K562 (cell line): ENCODE results near the gene AQP1. TPM values are rescaled to one million over a fixed set of nuclear protein-coding genes. Genes with fewer than 3 reads are reported as not detected.
A peak's percentile ranks its signal among the peaks of the same experiment; 100 is the strongest.

ENCODE experiments used
- ATAC-seq: fragments of 200-7000 bp; cut with Tn5 transposase; 3 replicates; pipeline ENCODE4 v1.9.1; 2020; ENCODE audit warnings: moderate library complexity
- BruUV-seq: library from RNA; stranded (reverse); fragments of 400-500 nt; replicated peaks from 2 replicates; lab custom pipeline; 2021; lab: Mats Ljungman, UMichigan
- CTCF ChIA-PET: fragments of 300-600 bp; formaldehyde crosslinking; extraction: SDS; loops from one replicate; lab custom pipeline; 2021; ENCODE audit warnings: low intra/inter-chr PET ratio; lab: Yijun Ruan, JAX
- POLR2A ChIA-PET: fragments of 300-600, 350-650 bp; sonication (Branson Sonifier 250); formaldehyde crosslinking; extraction: SDS; loops from one replicate; lab custom pipeline; 2021; ENCODE audit warnings: antibody characterized with exemption, inconsistent platforms; lab: Yijun Ruan, JAX
- DNase-seq, 4 experiments: peaks; one replicate each; pipeline versions ENCODE4 v3.0.0 to v3.0.0-alpha.2; 2011 to 2018; ENCODE audit warnings: low spot score in 3 of 4, mixed read lengths in 3 of 4; ENCODE audit errors: extremely low read depth in 1 of 4
- FAIRE-seq: peaks from 2 replicates; lab custom pipeline; 2011; peaks lifted over from hg19 to GRCh38; lab: Jason Lieb, UNC
- H2AFZ ChIP-seq: 2 replicates; pipeline ENCODE4 v1.6.0; 2011; ENCODE audit warnings: low read depth, low read length, control low read depth, inconsistent platforms
- H3K27ac ChIP-seq: fragments of 200-600 bp; 3 replicates; pipeline ENCODE4 v1.8.0; 2011; ENCODE audit warnings: low read depth, mild to moderate bottlenecking, control low read depth, inconsistent platforms, low read length, moderate library complexity, mixed read lengths; ENCODE audit errors: extremely low read depth
- H3K27me3 ChIP-seq, 2 experiments: fragments of 300-600 bp in 1 of 2; 2 replicates in 1 of 2; 3 replicates in 1 of 2; pipeline versions ENCODE4 v1.6.0 to v1.8.0; 2011; ENCODE audit warnings: inconsistent platforms in 2 of 2, low read length in 2 of 2, mild to moderate bottlenecking in 1 of 2, mixed read lengths in 1 of 2, moderate library complexity in 1 of 2; ENCODE audit not compliant: control insufficient read depth in 2 of 2, insufficient read depth in 2 of 2
- H3K36me3 ChIP-seq: fragments of 300-600 bp; 3 replicates; pipeline ENCODE4 v1.8.0; 2011; ENCODE audit warnings: mild to moderate bottlenecking, low read length, inconsistent platforms; ENCODE audit not compliant: control insufficient read depth, insufficient read depth
- H3K4me1 ChIP-seq, 2 experiments: fragments of 200-600 bp in 1 of 2; replicated peaks in 1 of 2; 2 replicates in 1 of 2; 3 replicates in 1 of 2; pipeline versions ENCODE4 v1.5.1 to v1.8.0; 2011; ENCODE audit warnings: inconsistent platforms in 2 of 2, low read length in 2 of 2, mild to moderate bottlenecking in 1 of 2, mixed read lengths in 1 of 2, moderate library complexity in 1 of 2; ENCODE audit not compliant: control insufficient read depth in 2 of 2, insufficient read depth in 2 of 2
- H3K4me2 ChIP-seq: 2 replicates; pipeline ENCODE4 v1.6.1; 2011; ENCODE audit warnings: low read length, control low read depth, inconsistent platforms, mixed read lengths; ENCODE audit not compliant: insufficient read depth
- H3K4me3 ChIP-seq: fragments of 200-600 bp; sonication (generic), shearing (Covaris generic); 2 replicates; pipeline ENCODE4 v1.5.1; 2016; ENCODE audit warnings: control low read depth, inconsistent platforms
- H3K79me2 ChIP-seq: fragments of 200-600 bp; 3 replicates; pipeline ENCODE4 v1.8.0; 2011; ENCODE audit warnings: low read length, inconsistent platforms; ENCODE audit not compliant: control insufficient read depth, insufficient read depth
- H3K9ac ChIP-seq, 2 experiments: 2 replicates each; pipeline versions ENCODE4 v1.6.0 to v1.6.1; 2011; ENCODE audit warnings: low read depth in 2 of 2, low read length in 2 of 2, control low read depth in 1 of 2, inconsistent platforms in 1 of 2, mild to moderate bottlenecking in 1 of 2, mixed read lengths in 1 of 2; ENCODE audit not compliant: insufficient read depth in 1 of 2
- H3K9me1 ChIP-seq: one replicate; pipeline ENCODE4 v1.6.0; 2011; ENCODE audit warnings: inconsistent platforms, mild to moderate bottlenecking, low read length, moderate library complexity; ENCODE audit not compliant: control insufficient read depth, insufficient read depth
- H3K9me3 ChIP-seq: replicated peaks from 2 replicates; pipeline ENCODE4 v1.5.1; 2011; ENCODE audit warnings: low read depth, low read length, inconsistent platforms; ENCODE audit not compliant: control insufficient read depth, insufficient read depth
- H4K20me1 ChIP-seq: replicated peaks from 2 replicates; pipeline ENCODE4 v1.6.1; 2011; ENCODE audit warnings: low read length, inconsistent platforms, mixed read lengths; ENCODE audit not compliant: control insufficient read depth, insufficient read depth
- ETV6 ChIP-seq, 3 experiments: fragments of 150-350 bp in 1 of 3; sonication (generic) in 1 of 3; formaldehyde crosslinking in 1 of 3; IDR thresholded peaks; 2 replicates each; pipeline versions ENCODE4 v1.6.1 to v1.8.0; 2014 to 2022; ENCODE audit warnings: borderline replicate concordance in 2 of 3, low read depth in 2 of 3, antibody characterized with exemption in 1 of 3, low read length in 1 of 3, mild to moderate bottlenecking in 1 of 3, missing genetic modification reagents in 1 of 3
- KLF16 ChIP-seq: IDR thresholded peaks from 2 replicates; pipeline ENCODE4 v1.6.1; 2016; ENCODE audit warnings: antibody characterized with exemption
- RBM25 ChIP-seq: fragments of 200-400 bp; formaldehyde crosslinking; IDR thresholded peaks from 2 replicates; pipeline ENCODE4 v1.6.1; 2018; ENCODE audit warnings: low read length, low read depth, moderate library complexity; ENCODE audit not compliant: severe bottlenecking
- SIRT6 ChIP-seq: IDR thresholded peaks from one replicate; pipeline ENCODE4 v1.6.1; 2012; ENCODE audit warnings: low read depth, mild to moderate bottlenecking, control low read depth, inconsistent platforms, low read length, moderate library complexity
- ZBTB1 ChIP-seq: sonication (generic); formaldehyde crosslinking; IDR thresholded peaks from 2 replicates; pipeline ENCODE4 v1.8.1; 2023; ENCODE audit warnings: missing genetic modification reagents, low read depth, mild to moderate bottlenecking, borderline replicate concordance
- ZNF311 ChIP-seq: fragments of 250-450 bp; sonication (Bioruptor Pico); IDR thresholded peaks from 2 replicates; pipeline ENCODE4 v1.4.0; 2020; ENCODE audit warnings: mild to moderate bottlenecking, moderate library complexity
- ZNF431 ChIP-seq: sonication (generic); formaldehyde crosslinking; IDR thresholded peaks from 2 replicates; pipeline ENCODE4 v1.8.0; 2022; ENCODE audit warnings: mild to moderate bottlenecking, missing genetic modification reagents
- ZNF436 ChIP-seq: fragments of 250-450, 450-650 bp; sonication (Bioruptor Pico); formaldehyde crosslinking; IDR thresholded peaks from 2 replicates; pipeline ENCODE4 v1.7.0; 2020; ENCODE audit warnings: mild to moderate bottlenecking
- WGBS: fragments of 100-300 bp; shearing (Covaris generic); methylation state at CpG from one replicate; pipeline ENCODE4 v1.1.6; 2016; ENCODE audit warnings: low coverage, mixed read lengths; ENCODE audit not compliant: insufficient coverage; ENCODE audit errors: missing lambda C conversion rate; 5-methylcytosine and 5-hydroxymethylcytosine counted together
- in situ Hi-C: fragments of 300-500 bp; cut with MboI; formaldehyde crosslinking; loops from 4 replicates; pipeline ENCODE4 v1.15.0; 2018; ENCODE audit warnings: inconsistent platforms, mixed read lengths
- intact Hi-C: fragments of 100-400 bp; cut with micrococcal nuclease; formaldehyde crosslinking; loops from 2 replicates; pipeline ENCODE4 v1.14.2; 2022
- polyA plus RNA-seq, 8 experiments: library from polyadenylated mRNA; depleted of rRNA in 4 of 8; stranded (reverse) in 5 of 8; unstranded in 3 of 8; fragments of >200 nt; fragmentation: Nextera tagmentation in 2 of 8; fragmentation: Illumina TruSeq in 1 of 8; extraction: Ambion mirVana in 2 of 8; extraction: Trizol in 1 of 8; gene quantifications; 2 replicates each; pipeline versions ENCODE4 v1.2.1 to v1.2.3, GENCODE V29; 2011 to 2014; ENCODE audit warnings: inconsistent platforms in 1 of 8, missing spikeins in 1 of 8
- total RNA-seq, 7 experiments: library from RNA; depleted of rRNA in 6 of 7; stranded (reverse); fragments of >200 nt in 6 of 7; fragmentation: Illumina TruSeq in 2 of 7; extraction: Trizol in 2 of 7; gene quantifications; 2 replicates each; pipeline versions ENCODE4 v1.2.1 to v1.2.3, GENCODE V29; 2011 to 2021; ENCODE audit warnings: low replicate concordance in 1 of 7
- TF ChIP-seq, protein P1 (sequence below): fragments of 200-800 bp; sonication (Bioruptor generic); IDR thresholded peaks from 2 replicates; pipeline ENCODE4 v1.6.1; 2017; ENCODE audit warnings: missing genetic modification characterization, missing compliant biosample characterization
- TF ChIP-seq, protein P2 (sequence below): IDR thresholded peaks from 2 replicates; pipeline ENCODE4 v1.6.1; 2016; ENCODE audit warnings: missing genetic modification characterization, missing compliant biosample characterization
- TF ChIP-seq, protein P3 (sequence below): fragments of 250-450 bp; sonication (Bioruptor Pico); IDR thresholded peaks from 2 replicates; pipeline ENCODE4 v1.5.0; 2021
- TF ChIP-seq, protein P4 (sequence below): IDR thresholded peaks from 3 replicates; pipeline ENCODE4 v1.6.1; 2011; ENCODE audit warnings: borderline replicate concordance, mild to moderate bottlenecking; ENCODE audit not compliant: insufficient read length, insufficient read depth
- TF ChIP-seq, protein P5 (sequence below): fragments of 450-650 bp; IDR thresholded peaks from 2 replicates; pipeline ENCODE4 v1.6.1; 2017; ENCODE audit warnings: antibody characterized with exemption

The AQP1 gene
- total and polyA plus RNA-seq, 9 of the 15 experiments (the other 6 are each of a cell fraction or from before 2014, with no cell fraction given): 0.18 to 12.6 (median 4.1) TPM

DNA sequence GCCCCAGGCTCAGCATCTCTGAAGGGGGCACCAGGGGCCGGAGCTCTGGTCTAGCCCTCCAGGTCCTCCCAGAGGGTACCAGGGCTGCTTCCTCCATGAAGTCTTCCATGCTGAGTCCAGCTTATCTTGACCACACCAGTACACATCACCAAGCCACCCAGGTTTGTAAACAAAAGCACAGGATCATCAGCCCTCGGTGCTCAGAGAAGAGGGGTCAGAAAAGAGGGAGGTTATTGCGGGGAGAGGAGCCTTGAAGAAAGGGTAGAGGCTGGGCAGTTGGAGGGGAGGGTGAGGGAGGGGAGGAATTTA lies 23.9 kb downstream of the AQP1 start:
- H3K9ac ChIP-seq: no peak overlapping the region
- H3K9me1 ChIP-seq: no peaks in the 10 kb centered on the region
- no peak overlapping the region for H2AFZ ChIP-seq
- H3K27ac ChIP-seq: no peak overlapping the region
- no peaks in the 10 kb centered on the region for H4K20me1 ChIP-seq
- H3K36me3 ChIP-seq: no peaks in the 10 kb centered on the region
- CTCF ChIA-PET: no interaction called here
- intact Hi-C loops: no loop called here
- ATAC-seq: no peak
- H3K4me2 ChIP-seq: no peak overlapping the region
- POLR2A ChIA-PET: interaction anchor here (0.6 to 1.1 kb wide), 3 partner anchors 20 to 38 kb away, joined by 3 to 4 read pairs (median 3); no protein-coding TSS in a partner anchor
- 8% methylated on average over 2 of the region's 3 CpGs for WGBS
- H3K27me3 ChIP-seq: no peaks in the 10 kb centered on the region
- no peaks in the 10 kb centered on the region for H3K9me3 ChIP-seq
- H3K4me1 ChIP-seq: peaks cover 0 to 36% of the 10 kb centered on the region in 2 experiments; a peak in 3 of 5 replicates
- no TSS peak for BruUV-seq
- in situ Hi-C loops: no loop called here
- no peaks in the 10 kb centered on the region for H3K79me2 ChIP-seq
- peak in 2 of 4 experiments; percentile 9 to 10 for DNase-seq
- no peak for FAIRE-seq
- H3K4me3 ChIP-seq: no peak overlapping the region
- TF ChIP-seq, protein P1, sequence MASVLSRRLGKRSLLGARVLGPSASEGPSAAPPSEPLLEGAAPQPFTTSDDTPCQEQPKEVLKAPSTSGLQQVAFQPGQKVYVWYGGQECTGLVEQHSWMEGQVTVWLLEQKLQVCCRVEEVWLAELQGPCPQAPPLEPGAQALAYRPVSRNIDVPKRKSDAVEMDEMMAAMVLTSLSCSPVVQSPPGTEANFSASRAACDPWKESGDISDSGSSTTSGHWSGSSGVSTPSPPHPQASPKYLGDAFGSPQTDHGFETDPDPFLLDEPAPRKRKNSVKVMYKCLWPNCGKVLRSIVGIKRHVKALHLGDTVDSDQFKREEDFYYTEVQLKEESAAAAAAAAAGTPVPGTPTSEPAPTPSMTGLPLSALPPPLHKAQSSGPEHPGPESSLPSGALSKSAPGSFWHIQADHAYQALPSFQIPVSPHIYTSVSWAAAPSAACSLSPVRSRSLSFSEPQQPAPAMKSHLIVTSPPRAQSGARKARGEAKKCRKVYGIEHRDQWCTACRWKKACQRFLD (CRISPR knock-in tag): no peak
- TF ChIP-seq SIRT6: no peak
- TF ChIP-seq, protein P2, sequence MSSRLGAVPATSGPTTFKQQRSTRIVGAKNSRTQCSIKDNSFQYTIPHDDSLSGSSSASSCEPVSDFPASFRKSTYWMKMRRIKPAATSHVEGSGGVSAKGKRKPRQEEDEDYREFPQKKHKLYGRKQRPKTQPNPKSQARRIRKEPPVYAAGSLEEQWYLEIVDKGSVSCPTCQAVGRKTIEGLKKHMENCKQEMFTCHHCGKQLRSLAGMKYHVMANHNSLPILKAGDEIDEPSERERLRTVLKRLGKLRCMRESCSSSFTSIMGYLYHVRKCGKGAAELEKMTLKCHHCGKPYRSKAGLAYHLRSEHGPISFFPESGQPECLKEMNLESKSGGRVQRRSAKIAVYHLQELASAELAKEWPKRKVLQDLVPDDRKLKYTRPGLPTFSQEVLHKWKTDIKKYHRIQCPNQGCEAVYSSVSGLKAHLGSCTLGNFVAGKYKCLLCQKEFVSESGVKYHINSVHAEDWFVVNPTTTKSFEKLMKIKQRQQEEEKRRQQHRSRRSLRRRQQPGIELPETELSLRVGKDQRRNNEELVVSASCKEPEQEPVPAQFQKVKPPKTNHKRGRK (tag): no peak
- no peak for TF ChIP-seq ZBTB1 (CRISPR knock-in tag)
- no peak for TF ChIP-seq ZNF431 (CRISPR knock-in tag)
- peak; percentile 40 for TF ChIP-seq RBM25
- TF ChIP-seq ZNF436 (CRISPR knock-in tag): peak; percentile 79
- TF ChIP-seq, protein P3, sequence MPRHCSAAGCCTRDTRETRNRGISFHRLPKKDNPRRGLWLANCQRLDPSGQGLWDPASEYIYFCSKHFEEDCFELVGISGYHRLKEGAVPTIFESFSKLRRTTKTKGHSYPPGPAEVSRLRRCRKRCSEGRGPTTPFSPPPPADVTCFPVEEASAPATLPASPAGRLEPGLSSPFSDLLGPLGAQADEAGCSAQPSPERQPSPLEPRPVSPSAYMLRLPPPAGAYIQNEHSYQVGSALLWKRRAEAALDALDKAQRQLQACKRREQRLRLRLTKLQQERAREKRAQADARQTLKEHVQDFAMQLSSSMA (CRISPR knock-in tag): no peak
- no peak for TF ChIP-seq KLF16
- TF ChIP-seq, protein P4, sequence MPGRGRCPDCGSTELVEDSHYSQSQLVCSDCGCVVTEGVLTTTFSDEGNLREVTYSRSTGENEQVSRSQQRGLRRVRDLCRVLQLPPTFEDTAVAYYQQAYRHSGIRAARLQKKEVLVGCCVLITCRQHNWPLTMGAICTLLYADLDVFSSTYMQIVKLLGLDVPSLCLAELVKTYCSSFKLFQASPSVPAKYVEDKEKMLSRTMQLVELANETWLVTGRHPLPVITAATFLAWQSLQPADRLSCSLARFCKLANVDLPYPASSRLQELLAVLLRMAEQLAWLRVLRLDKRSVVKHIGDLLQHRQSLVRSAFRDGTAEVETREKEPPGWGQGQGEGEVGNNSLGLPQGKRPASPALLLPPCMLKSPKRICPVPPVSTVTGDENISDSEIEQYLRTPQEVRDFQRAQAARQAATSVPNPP: no peak
- TF ChIP-seq, protein P5, sequence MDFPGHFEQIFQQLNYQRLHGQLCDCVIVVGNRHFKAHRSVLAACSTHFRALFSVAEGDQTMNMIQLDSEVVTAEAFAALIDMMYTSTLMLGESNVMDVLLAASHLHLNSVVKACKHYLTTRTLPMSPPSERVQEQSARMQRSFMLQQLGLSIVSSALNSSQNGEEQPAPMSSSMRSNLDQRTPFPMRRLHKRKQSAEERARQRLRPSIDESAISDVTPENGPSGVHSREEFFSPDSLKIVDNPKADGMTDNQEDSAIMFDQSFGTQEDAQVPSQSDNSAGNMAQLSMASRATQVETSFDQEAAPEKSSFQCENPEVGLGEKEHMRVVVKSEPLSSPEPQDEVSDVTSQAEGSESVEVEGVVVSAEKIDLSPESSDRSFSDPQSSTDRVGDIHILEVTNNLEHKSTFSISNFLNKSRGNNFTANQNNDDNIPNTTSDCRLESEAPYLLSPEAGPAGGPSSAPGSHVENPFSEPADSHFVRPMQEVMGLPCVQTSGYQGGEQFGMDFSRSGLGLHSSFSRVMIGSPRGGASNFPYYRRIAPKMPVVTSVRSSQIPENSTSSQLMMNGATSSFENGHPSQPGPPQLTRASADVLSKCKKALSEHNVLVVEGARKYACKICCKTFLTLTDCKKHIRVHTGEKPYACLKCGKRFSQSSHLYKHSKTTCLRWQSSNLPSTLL: no peak
- TF ChIP-seq ZNF311: no peak
- TF ChIP-seq ETV6 (IDR thresholded peaks at IDR 0.05; ENCODE audit: borderline replicate concordance in 1 of 2, low read depth in 2 of 2, low read length in 1 of 2): no peak
- TF ChIP-seq ETV6 (CRISPR knock-in tag; IDR thresholded peaks at IDR 0.05; ENCODE audit: borderline replicate concordance): no peak
